IPS-NIHi11 (cell line): ENCODE results near the gene MYL10.
"Not testable (repeated sequence)": the region's sequence is repeated elsewhere in the genome, so short reads cannot be mapped to it uniquely, and the experiment has no call there.

Experiments used
- DNase-seq: peaks from one replicate; pipeline ENCODE4 v3.0.0; 2012; ENCODE audit warnings: mixed read lengths, low spot score

MYL10 gene

DNA sequence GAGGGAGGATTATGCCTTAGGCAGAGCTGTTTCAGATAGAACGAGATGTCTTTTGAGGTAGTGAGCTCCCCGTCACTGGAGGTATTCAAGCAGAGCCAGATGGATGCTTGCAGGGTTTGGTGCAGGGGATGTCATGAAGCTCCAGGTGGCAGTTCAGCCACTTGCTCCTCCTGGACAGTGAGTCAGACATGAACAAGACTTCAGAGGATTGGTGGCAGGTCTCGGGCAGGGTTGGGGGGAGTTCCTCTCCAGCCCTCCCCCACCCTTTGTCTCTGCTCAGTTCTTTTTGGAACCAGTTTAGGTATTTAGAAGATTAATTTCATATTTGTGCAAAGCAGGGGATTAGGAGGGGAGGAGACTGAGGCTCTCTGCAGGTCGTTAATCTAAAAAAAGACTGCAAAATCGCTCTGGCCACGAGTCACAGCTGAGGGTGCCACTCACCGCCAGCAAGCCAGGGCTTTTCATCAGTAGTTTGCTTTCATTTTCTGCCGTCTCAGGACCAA lies 21.5 kb upstream of the MYL10 start:
- no peak for DNase-seq

DNA sequence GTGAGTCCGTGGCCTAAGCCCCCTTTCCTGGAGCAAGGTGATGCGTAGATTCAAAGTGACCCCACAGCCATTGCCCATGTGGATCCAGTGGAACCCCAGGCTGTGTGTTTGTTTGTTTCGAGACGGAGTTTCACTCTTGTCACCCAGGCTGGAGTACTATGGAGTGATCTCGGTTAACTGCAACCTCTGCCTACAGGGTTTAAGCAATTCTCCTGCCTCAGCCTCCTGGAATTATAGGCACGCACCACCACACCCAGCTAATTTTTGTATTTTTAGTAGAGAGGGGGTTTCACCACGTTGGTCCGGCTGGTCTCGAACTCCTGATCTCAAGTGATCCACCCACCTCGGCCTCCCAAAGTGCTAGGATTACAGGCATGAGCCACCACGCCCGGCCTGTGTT lies 18.8 kb upstream of the MYL10 start:
- not testable (repeated sequence) for DNase-seq

DNA sequence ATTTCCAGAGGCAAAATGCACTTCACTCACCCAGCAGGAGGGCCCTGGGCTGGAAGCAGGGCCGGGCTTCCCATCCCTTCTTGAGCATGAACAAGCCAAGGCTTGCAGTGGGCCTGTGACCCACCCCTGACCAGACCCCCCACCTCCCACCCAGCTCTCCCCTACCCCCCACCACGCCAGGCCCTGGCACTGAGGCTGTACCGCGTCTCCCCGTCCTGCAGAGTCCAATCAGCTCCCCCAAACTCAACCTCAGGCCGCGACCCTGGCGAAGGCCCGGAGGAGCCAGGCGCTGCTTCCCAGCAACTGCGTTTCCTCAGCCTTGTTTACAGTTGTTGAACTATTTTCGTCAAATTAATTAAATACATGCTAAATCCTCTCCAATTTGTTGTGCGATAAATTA lies 16.9 kb upstream of the MYL10 start:
- DNase-seq, result peak; percentile 11

DNA sequence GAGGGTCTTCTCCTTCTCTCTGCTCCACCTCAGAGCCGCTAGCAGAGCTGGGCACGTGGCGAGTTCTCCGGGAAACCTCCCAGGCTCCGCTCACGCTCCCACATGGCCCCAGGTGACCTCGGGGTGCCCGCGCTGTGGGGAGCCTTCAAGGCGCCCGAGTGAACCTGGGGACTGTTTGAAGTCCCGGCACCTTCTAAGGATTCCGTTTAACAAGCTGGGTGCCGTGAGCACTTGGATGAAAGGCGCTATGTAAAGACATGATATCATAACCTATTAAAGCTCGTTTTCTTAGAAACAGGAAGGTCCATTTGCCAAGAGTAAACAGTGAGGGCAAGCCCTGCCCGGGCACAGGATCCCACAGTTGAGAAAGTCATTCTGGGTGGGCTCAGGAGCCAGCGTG lies 15.8 kb upstream of the MYL10 start:
- DNase-seq, result no peak

DNA sequence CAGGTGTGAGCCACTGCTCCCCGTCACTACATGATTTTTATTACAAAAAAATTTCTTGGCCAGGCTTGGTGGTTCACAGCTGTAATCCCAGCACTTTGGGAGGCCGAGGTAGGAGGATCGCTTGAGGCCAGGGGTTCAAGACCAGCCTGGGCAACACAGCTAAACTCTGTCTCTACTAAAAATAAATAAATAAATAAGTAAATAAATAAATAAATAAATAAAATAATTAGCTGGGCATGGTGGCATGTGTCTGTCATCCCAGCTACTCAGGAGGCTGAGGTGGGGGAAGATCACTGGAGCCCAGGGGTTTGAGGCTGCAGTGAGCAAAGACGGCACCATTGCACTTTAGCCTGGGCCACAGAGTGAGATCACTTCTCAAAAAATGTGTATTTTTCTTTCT lies 10.0 kb upstream of the MYL10 start:
- DNase-seq, result not testable (repeated sequence)

DNA sequence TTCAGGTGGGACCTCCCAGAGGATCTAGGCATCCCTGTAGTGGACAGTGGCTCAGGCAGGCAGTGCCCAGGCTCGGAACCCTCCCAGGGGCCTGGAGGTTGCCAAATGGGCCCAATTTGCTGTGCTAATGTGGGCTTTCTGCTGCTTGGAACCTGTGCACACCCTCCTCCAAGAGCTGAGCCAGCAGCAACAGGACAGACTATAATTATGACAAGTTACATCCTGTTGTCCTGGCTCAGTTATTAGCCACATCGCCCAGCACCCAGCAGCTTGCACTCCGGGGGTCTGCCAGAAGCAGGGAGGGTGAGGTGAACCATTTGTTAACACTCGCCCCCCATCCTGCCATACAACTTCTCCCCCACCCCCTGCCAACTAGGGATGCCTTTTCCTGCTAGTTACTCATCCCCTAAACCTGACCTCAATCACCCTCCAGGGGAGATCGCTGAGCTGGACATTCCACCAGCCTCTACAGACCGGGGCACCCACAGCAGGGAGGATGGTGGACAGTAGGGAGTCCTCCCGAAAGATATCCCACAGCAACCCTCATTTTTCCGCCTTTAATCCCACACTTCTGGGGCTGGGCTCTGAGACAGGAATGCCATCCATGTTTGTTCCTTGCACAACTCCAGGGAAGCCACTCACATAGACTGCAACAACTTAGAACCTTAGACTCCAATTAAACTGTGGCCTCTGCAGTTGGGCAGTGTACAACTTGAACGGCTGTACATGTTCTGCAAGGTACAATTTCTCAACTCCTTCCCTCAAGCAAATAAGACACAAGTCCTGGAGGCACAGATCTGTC lies 7.9 kb upstream of the MYL10 start:
- DNase-seq, result no peak

DNA sequence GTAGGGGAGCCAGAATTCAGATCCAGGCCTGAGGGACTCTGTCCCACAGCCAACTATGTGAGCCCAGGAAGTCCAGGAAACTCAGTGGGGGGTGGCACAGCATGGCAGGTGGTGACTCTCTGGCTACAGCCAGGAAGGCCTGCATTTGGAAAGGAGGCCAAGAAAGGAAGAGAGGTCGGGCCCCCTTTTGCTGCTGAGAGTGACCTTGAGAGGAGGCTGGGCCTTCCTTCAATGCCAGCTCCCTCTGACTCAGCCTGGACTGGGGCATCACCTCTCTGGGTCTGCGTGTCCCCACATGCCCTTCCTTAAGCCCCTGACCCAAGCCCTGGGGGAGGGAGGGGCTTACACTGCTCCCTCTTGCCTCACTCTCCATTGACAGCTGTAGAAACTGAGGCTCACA lies 6.4 kb upstream of the MYL10 start:
- DNase-seq, result no peak

DNA sequence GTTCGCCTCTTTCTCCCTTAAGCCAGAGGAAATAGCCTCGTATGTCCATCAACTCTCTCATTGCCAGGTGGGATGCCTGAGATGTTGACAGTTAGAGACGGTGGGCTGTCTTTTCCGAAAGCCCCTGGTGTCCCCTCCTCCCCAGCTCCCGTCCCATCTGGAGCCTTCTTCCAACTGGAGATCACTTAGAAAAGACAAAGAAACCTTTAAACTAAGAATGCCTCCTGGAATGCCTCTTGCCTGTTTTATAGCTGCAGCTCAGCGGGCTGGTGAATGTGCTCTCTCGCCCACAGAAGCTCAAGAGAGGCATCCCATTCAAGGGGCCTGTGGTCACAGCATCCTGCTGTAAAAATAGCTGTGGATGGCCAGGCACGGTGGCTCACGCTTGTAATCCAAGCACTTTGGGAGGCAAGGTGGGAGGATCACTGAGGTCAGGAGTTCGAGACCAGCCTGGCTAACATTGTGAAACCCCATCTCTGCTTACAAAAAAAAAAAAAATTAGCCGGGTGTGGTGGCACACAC lies 5.2 kb upstream of the MYL10 start:
- DNase-seq, result no peak

DNA sequence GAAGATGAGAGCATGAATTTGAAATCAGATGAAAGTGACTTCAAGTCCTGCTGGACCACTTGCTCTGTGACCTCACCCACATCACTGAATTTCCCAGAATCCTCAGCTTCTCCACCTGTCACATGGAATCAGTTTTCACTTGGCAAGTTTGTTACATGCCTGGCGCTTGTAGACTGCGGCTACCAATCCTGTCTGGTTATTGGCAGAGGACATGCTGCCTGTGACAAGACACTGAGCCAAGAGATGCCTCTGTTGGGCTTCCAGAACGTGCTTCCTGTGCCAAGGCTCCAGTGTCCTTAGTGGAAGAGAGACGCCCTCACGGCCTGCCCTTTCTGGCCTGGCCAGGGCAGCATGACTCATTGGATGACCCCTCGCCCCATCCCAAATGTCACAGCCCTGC lies 4.4 kb upstream of the MYL10 start:
- no peak for DNase-seq

DNA sequence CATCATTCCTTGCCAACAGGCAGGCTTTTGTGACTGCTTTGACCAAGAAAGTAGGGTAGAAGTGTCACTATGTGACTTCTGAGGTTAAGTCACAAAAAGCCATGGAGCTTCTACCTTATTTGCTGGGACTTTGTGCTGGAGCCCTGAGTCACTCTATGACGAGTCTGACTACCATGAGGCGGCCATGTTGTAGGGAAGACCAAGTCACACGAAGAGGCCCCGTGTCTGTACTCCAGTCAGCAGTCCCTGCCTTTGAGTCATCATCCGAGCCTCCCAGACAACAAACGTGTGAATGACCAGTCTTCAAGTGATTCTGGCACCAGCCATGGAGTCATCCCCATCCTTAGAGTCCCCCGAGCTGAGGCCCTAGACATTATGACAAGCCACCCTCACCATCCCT lies 3.5 kb upstream of the MYL10 start:
- DNase-seq, result no peak

DNA sequence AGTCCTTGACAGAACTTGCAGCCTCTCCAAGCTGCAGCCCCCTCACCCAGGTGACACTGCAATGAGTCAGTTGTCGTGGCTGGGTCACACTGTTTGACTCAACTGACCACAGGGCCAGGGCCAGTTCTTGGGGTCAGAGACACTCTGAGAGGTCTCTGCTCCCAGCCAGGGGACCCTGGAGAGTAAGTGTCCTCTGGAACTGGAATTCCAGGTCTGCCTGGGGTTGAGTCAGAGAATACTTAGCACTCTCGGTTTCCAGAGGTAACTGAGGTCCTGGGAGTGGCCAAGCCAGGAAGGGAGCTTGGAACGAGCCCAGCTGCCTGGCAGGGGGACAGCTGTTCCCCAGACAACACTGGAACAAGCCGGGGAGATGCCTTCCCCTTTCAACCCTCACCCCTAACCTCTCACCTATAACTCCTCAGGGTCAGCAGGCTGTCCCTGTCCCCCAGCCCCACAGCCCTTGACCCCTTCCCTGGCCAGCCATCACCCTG lies 2.2 kb upstream of the MYL10 start:
- DNase-seq, result no peak

DNA sequence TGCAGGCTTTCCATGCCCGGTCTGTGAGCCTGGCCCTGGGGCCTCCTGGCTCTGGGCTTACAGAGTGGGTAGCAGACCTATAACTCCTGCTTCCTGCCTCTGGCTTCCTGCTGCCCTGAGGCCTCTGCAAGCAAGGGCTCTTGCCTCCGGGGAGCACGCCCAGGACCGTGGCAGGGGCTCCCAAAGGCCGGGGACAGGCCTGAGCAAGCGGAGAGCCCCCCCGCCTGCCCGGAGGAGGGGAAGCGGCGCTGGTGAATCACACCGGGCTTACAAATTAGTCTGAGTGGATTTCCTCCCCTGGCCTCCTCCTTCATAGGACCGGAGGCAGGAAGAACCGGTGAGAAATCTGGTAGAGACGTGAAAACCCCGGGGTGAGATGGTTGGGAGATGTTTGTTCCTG lies 1.5 kb upstream of the MYL10 start:
- DNase-seq, result no peak

DNA sequence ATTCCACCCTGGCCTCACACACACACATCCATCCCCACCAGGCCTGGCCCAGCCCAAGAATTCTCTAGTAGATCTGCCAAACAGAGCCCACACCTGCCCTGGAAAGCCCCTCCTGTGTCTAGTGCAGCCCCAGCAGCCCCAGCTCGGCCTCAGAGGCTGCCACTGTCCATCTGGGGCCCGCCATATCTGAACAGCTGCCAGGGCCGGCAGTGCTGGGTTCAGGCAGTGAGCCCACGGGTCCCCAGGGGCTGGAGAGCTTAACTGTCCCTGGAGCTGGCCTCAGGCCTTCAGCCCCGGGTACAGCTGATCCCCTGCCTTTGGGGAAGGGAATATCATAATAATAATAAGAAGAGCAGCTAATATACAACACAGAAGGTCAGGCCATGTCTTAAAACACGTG lies 574 bp downstream of the MYL10 start:
- DNase-seq, result no peak

DNA sequence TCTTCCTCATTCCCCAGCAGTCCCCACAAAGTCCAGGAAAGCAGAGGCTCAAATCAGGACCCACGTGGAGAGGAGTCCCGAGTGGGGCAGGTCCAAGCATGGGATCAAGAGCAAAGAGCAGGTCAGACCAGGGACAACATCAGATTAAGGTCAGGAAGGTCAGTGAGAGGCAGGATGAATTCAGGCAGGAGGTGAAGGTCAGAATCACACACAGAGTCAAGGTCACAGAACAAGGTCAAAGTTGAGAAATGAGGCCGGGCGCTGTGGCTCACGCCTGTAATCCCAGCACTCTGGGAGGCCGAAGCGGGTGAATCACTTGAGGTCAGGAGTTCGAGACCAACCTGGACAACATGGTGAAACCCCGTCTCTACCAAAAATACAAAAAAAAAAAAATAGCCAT lies 2.3 kb downstream of the MYL10 start:
- DNase-seq, result no peak

DNA sequence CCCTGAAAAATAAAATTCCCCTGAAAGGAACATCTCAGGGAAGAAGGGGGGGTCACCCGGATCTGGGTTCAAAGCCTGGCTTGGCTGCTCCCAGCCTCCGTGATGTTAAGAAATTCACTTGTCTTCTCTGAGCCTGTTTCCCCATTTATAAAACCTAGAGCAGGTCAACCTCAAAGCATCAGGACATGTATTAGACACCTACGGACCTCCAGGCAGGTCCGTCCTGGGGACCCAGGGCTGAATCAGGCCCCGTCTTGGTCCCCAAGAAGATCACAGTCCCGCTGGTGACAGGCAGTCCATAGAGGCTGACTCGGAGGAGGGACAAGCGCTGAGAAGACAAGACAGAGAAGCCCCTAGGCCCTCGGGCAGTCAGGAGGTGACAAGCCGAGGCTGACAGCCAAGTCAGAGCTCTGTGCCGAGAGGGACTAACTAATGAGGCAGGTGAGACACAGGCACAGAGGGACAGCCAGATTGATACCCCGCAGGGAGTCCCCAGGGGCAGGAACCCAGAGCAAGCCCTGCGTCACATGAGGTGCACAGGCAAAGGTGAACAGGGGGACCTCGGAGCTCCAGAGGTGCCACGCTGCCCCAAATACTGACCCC lies 2.9 kb downstream of the MYL10 start:
- DNase-seq, result no peak

DNA sequence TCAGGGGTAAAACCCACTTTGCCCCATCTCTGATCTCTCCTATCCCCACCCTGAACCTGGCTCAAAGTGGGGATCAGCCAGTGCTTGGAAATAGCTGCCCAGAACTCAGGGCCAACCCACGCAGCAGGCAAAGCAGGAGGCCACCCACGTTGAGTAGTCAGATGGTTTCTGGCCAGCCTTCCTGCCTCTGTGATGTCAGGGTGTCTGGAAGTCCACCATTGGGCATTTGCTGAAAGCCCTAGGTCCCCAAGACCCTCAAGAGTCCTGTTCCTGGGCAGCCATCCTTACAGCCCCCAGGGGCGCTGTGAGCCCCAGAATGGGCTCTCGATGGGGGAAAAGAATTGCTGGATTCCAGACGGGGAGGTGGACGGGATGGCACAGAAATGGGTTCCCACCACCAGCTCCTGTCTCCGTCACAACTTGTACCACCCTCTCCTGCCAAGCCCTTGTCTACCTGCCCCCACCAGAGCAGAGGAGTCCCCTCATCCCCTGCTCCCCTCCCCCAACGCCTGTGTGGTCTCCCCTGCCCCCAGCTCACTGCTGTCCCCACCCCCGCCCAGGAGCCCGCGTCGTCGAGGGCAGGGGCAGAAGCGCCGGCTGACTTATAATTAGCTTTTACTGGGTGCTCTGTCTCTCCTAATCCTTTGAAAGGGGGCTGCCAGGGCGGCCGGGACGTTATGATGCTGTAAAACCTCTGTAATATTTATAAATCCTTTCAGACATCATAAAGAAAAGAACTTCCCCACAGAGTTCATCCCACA lies 3.9 kb downstream of the MYL10 start:
- DNase-seq, result peak; percentile 61

DNA sequence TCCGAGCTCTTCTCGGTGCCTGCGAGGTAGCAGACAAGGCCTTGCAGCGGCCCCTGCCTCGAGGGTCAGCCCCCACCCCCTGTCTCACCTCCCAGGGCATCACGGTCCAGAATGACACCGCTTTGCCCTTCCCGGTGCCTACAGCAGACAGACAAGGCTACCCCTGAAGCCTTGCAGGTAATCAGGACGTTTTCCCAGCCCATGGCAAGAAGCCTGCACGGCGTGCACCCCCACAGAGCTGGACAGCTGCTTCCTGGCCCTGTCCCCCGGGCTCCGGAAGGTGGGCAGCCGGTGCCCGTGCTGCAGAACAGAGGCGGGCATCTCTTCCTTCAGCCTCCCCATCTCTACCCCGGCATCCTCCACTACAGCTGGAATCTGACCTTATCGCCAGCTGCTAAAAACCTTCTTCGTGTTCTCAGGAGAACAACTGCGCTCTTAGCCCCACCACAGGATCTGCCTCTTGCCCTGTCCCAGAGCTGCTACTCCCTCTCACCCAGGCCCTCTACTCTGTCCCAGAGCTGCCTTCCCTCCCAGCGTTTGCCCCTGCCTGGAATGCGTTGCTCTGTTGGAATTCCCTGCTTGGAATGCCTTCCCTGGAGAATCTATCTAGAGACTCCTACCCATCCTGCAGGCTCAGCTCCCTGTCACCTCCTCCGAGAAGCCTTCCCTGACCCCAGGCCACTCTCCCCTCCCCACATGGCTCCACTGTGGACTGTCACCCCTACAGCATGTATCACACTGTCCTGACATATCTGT lies 4.7 kb downstream of the MYL10 start:
- peak; percentile 70 for DNase-seq

DNA sequence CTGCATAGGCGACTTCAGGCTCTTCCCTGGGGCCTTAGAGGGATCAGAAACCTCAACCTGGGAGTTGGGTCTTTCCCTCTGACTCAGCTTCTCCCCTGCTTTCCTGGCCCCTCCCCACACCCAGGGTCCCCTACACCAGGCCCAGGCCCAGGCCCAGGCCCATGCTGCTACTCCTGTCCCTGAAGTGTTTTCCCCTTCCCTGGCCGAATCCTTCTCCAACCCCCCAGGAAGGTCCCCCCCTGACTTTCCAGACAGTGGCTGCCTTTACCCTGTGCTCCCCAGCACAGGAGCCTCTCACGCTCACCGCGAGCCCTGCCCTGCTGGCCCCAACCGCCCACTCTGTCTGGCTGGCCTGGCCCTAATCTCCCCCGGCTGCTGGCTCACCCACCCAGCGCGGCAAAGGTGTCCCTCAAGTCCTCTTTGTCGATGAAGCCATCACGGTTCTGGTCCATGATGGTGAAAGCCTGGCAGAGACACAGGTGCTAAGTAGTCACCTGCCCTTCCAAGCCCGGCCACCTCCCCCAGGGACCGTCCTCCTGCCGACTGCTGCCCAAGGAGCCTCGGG lies 6.4 kb downstream of the MYL10 start:
- DNase-seq, result no peak

DNA sequence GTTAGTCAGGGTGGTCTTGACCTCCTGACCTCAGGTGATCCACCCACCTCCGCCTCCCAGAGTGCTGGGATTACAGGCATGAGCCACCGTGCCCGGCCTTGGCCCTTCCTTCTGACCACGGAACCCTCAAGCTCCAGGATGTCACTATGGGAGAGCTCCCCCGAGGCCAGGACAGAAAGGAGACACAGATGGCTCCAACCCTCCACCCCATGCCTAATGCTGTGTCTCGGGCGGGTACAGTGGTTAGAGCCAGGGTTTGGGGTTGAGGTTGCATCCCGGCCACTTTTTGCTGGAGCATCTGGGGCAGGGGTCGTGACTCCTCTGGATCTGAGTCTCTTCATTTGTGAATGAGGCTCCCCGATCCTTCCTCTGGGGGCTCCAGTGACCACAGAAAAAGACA lies 8.1 kb downstream of the MYL10 start:
- no peak for DNase-seq

DNA sequence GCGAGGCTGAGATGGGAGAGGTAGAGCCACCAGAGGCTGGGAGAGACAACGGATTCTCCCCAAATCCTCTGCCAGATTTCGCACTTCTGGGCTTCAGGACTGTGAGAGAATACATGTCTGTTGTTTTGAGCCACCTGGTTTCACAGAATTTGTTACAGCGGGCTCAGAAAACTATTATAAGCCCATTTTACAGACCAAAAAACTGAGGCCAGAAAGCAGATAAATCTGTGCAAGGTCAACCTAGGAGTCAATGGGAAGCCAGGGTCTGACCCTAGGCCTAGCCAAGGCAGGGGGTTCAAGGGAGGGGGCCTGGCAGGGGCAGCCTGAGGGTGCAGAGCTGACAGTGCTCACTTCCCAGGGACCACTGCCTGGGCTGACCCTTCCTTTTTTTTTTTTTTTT lies 8.7 kb downstream of the MYL10 start:
- DNase-seq, result no peak

DNA sequence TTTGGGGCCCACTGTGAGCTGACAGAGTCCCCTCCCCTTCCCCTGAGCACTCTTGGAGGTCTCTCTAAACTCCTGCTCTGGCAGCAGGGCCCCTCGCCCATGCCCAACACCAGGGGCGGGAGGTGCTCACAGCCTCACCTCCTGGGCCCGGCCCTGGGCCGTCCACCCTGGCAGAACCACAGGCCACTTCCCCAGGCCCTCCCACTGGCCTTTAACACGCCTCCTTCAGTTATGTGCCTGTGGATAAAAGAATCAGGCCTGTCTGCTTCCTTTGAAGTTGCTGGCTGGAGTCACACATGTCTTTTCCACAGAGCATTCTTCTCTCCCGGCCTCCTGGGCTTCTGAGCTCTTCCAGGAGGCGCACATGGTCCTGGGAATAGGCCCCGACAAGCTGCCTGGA lies 10.2 kb downstream of the MYL10 start:
- DNase-seq, result peak; percentile 27
